Lower lobe of right lung (tissue), 2 donors: ENCODE measurements around the gene CASZ1. TPM values are rescaled to one million over a fixed set of nuclear protein-coding genes. Genes with fewer than 3 reads are reported as not detected.

Experiments
- ATAC-seq, 2 donors: fragments of 200-7000 bp; cut with Tn5 transposase; one replicate each; pipeline ENCODE4 v1.9.1; 2020 to 2022; ENCODE audit warnings: mild to moderate bottlenecking in 2 of 2, moderate library complexity in 2 of 2
- DNase-seq: peaks from one replicate; pipeline ENCODE4 v3.0.0-alpha.2; 2020
- H3K27ac ChIP-seq: fragments of 200-600 bp; one replicate; pipeline ENCODE4 v1.8.0; 2022
- H3K27me3 ChIP-seq: fragments of 200-600 bp; one replicate; pipeline ENCODE4 v1.8.0; 2022; ENCODE audit warnings: low read depth
- H3K36me3 ChIP-seq: fragments of 200-600 bp; one replicate; pipeline ENCODE4 v1.8.0; 2022; ENCODE audit warnings: mild to moderate bottlenecking
- H3K4me1 ChIP-seq: fragments of 200-600 bp; one replicate; pipeline ENCODE4 v1.8.0; 2022
- H3K4me3 ChIP-seq: fragments of 200-600 bp; one replicate; pipeline ENCODE4 v1.8.0; 2022; ENCODE audit warnings: mild to moderate bottlenecking
- H3K9me3 ChIP-seq: fragments of 200-600 bp; one replicate; pipeline ENCODE4 v1.8.0; 2022
- CTCF ChIP-seq: fragments of 200-600 bp; IDR thresholded peaks from one replicate; pipeline ENCODE4 v1.8.0; 2022; ENCODE audit warnings: antibody characterized with exemption, mild to moderate bottlenecking
- intact Hi-C: fragments of 100-400 bp; cut with DNase I; formaldehyde crosslinking; loops from one replicate; pipeline ENCODE4 v1.11.0; 2022
- total RNA-seq: library from RNA; stranded (reverse); fragmentation: NEBNext Ultra II Directional; extraction: Animal tissue kit (Norgen Biotek cat#: 25700); gene quantifications from one replicate; pipeline ENCODE4 v1.2.1, GENCODE V29; 2021
- donor health status: DM: no; HTN: yes; CAD: no; lungs with severe emphysema.

Gene CASZ1
- total RNA-seq, 1 donor from 2014 or later = 47.5 TPM

- peaks cover 29% of the 10 kb centered on the region for H3K27me3 ChIP-seq
- DNase-seq = peak; percentile 63
- no peaks in the 10 kb centered on the region for H3K36me3 ChIP-seq
- no peaks in the 10 kb centered on the region for H3K9me3 ChIP-seq
- peaks cover 25% of the 10 kb centered on the region for H3K4me1 ChIP-seq
- H3K4me3 ChIP-seq = peak overlapping the region; percentile 68
- intact Hi-C loops = no loop called here
- TF ChIP-seq CTCF = no peak
- peak; percentile 70 to 72 for ATAC-seq
- H3K27ac ChIP-seq = peak overlapping the region; percentile 74
Measured at GRCh38 chr1:10795276-10796021, 997 bp downstream of the CASZ1 start.

- Histone ChIP-seq H3K4me3 (peak overlapping the region; percentile 68), H3K27ac (peak overlapping the region; percentile 74), H3K4me1 (peaks cover 25% of the 10 kb centered on the region), H3K9me3 (no peaks in the 10 kb centered on the region), H3K36me3 (no peaks in the 10 kb centered on the region), H3K27me3 (peaks cover 36% of the 10 kb centered on the region)
- ATAC-seq (peak in 1 of 2 donors; percentile 34), DNase-seq (no peak)
- TF ChIP-seq CTCF = no peak
- intact Hi-C loops = no loop called here
Measured at GRCh38 chr1:10794724-10795275, 1.6 kb downstream of the CASZ1 start.

- no peak for TF ChIP-seq CTCF
- H3K4me3 ChIP-seq = peak overlapping the region; percentile 68
- peaks cover 33% of the 10 kb centered on the region for H3K4me1 ChIP-seq
- no peaks in the 10 kb centered on the region for H3K9me3 ChIP-seq
- intact Hi-C loops = no loop called here
- H3K36me3 ChIP-seq = no peaks in the 10 kb centered on the region
- H3K27ac ChIP-seq = peak overlapping the region; percentile 74
- peaks cover 46% of the 10 kb centered on the region for H3K27me3 ChIP-seq
- DNase-seq = no peak
- no peak for ATAC-seq
Measured at GRCh38 chr1:10793129-10793651, 3.3 kb downstream of the CASZ1 start.

GRCh38 chr1:10791105-10791951, 5.1 kb downstream of the CASZ1 start:
- peaks cover 49% of the 10 kb centered on the region for H3K27me3 ChIP-seq

More at GRCh38 chr1:10791105-10791951, 5.1 kb downstream of the CASZ1 start:
- TF ChIP-seq CTCF = no peak
- Histone ChIP-seq H3K27ac (no peak overlapping the region), H3K4me3 (no peak overlapping the region), H3K4me1 (peaks cover 31% of the 10 kb centered on the region), H3K36me3 (no peaks in the 10 kb centered on the region), H3K9me3 (no peaks in the 10 kb centered on the region)
- intact Hi-C loops = no loop called here
- ATAC-seq = no peak
- DNase-seq = no peak
